Activated CD4-positive, alpha-beta T cell treated with anti-CD3 and anti-CD28 coated beads for 48 hours (primary cell): ENCODE results near the gene JAK1.

ENCODE experiments used
- DNase-seq: peaks from one replicate; pipeline ENCODE4 v3.0.0-alpha.2; 2020

Gene JAK1

GRCh38 chr1:64917907-64918306 lies 48.4 kb downstream of the JAK1 start:
- DNase-seq = no peak

DNA sequence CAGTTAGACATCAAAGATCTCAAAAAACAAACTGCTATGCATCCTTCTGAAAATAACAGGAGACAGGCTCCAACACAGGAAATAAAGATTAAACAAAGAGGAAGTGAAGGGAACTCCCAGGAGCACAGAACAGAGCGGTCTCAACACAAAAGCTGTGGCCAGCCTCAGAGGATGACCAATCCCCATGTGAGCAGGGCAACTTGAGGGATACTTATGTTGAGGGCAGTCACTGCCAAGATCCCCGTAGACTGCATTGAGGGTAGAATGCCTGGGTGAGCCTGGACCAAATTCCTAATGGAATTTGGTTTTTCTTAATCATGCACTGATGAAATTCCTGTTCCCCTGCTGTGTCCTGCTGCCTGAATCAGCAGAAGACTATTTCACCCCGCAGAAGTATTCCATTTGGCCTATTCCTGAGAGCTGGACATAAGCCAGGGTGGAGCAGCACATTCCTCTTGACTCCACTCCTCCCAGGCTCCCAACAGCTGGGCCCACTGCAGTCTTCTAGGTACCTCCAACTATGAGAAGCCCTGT lies 49.0 kb downstream of the JAK1 start:
- no peak for DNase-seq

- no peak for DNase-seq
Observed at GRCh38 chr1:64915381-64916274, 50.7 kb downstream of the JAK1 start.

DNA sequence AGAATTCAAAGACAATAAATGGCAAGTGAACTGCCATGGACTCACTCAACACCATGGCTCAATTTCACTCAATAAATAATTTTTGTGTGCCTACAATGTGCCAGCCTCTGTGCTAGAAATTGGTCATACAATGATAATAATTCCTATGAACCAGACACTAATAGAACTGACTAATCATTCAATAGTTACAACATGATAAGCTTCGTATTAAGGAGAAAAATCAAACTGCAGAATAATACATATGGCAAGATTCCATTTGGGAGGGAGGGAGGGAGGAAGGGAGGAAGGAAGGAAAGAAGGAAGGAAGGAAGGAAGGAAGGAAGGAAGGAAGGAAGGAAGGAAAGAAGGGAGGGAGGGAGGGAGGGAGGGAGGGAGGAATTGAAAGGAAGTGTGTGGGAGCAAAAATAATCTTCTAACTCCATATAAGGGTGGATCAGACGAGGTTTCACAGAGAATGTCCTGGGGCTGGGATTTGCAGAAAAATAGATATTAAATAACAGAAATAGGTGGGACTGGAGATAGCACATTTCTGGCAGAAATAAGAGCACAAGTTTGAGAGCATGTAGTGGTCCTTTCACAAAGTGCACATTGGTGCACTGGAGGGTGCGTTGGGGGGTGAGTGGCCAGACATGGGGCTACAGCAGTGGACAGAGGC lies 52.9 kb downstream of the JAK1 start:
- DNase-seq = no peak

- DNase-seq = peak; percentile 23
Observed at GRCh38 chr1:64912191-64912590, 54.2 kb downstream of the JAK1 start.

DNA sequence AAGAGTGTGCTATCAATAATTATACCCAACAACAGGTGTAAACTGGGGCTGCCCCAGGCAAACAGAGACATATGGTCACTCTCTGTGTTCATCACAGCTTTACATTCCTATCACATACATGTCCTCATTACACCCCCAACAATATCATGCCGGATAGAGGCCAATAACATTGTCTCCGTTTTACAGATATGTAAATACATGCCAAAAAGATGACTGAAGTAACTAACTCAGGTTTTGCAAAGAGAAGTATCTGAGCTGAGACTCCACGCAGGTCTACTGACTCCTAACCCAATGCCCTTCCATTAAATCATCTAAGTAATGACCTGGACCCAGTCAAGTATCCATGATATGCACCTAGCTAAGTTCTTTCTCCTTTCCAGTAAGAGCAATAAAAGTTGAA lies 55.0 kb downstream of the JAK1 start:
- DNase-seq = no peak

DNA sequence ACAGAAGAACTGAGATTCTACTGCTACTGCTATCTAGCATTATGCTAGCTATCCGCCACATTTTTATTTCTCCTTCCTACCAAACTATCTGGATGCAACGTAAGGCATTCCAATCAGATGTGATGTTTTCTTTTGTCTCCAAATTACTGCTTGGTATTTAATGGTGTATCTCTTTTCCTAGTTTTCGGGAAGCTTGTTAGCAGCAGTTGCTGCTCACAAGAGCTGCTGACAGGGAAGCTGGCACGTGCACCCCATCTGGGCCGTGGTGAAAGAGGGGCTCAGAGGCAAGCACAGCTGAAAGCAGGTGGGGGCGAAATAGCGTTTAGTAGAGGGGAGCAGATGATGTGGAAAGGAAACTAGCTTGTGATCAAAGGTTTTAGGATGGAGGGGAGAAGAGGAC lies 57.3 kb downstream of the JAK1 start:
- DNase-seq = no peak

GRCh38 chr1:64908575-64908974 lies 57.8 kb downstream of the JAK1 start:
- DNase-seq = no peak

DNA sequence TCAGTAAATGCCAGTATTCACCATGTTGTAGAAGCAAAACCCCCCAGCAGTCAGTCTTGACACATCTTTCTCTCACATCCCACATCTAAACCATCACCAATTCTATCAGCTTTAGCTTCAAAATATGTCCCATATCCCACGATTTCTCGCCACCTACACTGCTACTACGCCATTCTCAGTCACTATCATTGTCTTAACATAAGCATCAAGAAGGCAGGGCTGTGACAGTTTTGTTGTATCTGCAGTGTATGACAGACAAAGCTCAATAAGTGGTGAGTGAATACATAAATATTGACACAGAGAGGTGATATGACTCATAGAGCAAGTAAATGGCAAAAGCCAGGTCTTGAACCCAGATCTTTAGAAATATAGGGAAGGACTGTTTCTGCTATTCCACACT lies 59.9 kb downstream of the JAK1 start:
- DNase-seq = peak; percentile 39

GRCh38 chr1:64903593-64903992 lies 62.8 kb downstream of the JAK1 start:
- DNase-seq = no peak

DNA sequence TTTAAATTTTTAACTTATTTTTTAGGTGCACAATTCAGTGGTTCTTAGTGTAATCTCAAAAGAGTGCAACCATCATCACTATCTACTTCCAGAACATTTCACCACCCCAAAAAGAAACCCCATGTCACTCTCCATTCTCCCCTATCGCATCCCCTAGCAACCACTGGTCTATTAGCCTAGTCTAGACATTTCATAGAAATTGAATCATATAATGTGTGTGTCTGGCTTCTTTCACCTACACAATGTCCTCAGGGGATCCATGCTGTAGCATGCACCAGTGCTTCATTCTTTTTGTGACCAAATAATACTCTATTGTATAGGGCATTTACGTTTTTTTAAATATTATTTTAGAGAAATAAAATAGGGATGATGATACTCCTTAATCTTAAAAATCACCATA lies 64.7 kb downstream of the JAK1 start:
- DNase-seq = no peak

GRCh38 chr1:64900916-64901315 lies 65.4 kb downstream of the JAK1 start:
- no peak for DNase-seq

DNA sequence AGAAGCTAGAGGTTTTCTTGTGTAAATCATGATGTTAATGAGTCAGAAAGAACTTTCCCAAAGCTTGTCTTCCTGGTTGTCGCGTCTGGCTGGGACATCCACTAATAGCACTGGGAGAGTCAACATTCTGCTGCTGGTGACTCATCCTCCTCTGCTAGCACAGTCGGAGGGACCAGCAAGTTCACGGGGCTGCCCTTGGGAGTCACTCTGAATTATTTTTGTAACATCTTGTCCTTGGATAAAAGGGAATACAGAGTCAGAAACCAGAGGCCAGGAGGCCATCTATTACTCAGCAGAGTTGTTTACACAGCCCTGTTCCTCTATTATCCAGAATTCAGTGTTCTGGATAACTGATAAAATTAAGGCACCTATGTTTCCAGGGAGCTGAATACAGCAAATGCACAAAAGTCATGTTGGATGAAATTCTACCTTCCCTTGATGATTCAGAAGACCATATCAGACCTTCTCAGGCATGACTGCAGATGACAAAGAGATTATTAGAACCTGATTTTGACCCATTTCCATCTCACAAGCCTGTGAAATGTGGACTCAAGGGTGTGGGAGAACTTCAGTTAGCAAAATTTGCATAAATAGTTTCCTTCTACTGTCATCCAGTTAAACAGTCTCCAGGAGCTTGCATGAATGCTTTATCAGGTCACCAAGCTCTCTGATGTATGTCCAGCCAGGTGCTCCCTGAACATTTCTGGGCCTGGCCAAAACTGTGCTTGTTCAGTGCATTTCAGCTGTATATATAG lies 68.1 kb downstream of the JAK1 start:
- DNase-seq = peak; percentile 40

- DNase-seq = no peak
Observed at GRCh38 chr1:64896551-64896950, 69.8 kb downstream of the JAK1 start.

DNA sequence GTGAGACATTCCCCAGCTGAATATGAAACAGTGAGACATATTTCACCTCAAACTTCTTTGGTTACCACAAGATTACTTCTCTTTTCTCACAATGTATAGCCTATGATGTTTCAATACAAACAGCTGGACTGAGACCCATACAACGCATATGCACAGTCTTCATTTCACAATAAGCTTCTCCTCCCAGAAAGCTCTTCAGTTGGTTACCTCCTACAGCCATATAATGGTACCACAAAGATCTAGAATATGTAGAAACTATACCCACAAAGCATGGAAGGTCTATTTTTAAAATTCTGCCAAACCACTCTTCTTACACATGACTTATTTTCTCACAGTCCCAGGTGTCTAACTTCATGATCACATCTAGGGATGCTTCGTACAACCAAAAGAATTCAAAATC lies 70.8 kb downstream of the JAK1 start:
- DNase-seq = no peak

GRCh38 chr1:64894438-64895196 lies 71.7 kb downstream of the JAK1 start:
- no peak for DNase-seq

DNA sequence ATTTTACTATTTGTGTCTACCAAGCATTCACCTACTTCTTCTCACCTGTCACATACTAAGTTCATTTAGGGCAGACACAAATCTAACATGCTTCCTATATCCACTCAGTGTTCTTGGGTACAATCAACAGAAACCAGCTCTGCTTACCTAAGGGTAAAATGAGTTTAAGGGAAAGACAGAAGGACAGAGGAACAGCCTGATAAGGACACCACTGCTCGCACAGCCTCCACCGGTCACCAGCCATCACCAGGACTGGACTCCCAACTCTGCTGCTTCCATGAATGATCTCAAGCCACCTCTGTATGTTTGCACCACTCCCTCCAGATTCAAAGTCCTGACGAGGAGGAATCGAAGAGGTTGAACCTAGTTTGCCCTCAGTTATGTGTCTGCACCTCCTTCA lies 72.4 kb downstream of the JAK1 start:
- DNase-seq = no peak

DNA sequence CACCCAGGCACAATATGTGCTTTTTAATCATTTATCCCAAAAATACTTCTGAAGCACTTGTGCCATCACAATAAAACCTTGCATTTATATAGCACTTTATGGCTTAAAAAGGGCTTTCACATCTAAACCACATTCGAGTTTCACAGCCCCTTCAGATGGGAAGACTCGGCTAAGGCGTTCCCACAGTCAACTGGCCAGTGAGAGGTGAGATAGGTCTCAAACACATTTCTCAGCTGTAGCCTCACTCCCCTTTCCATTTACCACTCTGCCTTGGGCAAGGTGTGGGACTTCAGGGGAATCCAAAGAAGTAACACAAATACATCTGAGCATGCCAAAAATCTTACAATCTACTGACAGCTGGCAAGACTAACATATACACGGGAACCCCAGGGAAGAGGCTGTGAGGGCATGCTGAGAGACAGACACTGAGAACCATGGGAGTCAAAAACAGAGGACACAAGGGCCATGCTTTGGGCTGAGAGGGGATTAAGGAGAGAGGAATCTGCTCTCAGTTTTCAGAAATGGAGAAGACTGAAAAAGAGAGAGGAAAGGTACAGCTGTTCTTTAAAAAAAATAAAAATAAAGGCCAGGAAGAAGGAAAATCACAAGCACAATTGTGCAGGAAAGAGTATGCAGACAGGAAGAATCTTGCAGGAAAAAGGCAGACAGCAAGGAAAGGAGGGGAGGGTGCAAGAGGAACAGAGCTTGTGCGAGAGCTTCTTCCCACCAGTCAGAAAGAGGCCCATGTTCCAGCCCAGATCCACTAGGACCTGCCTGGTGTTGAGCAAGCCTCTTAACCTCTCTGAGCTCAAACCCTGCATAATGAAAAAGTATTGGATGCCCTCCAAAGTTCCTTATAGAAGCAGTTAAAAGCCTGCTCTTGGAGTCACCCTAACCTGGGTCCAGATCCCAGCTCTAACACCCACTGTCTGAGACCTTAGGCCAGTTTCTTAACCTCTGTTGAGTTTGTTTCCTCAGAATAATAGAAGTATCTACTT lies 73.5 kb downstream of the JAK1 start:
- no peak for DNase-seq

DNA sequence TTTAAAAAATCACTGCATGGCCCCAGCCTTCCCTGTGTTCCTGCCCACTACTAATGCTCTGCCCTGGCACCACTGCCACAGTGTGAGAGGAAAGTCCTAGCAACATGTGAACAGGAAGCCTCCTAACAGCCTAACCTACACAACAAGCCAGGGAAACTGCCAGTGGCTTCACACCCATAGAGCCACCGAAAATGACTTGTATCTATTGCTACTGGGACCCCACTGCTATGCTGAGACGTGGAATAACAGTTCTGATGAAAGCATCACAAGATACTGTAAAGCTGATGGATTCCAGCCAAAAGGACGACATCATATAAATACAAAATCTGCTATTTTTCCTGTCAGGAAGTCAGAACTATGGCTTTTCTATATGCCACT lies 74.9 kb downstream of the JAK1 start:
- DNase-seq = no peak

GRCh38 chr1:64890699-64891447 lies 75.5 kb downstream of the JAK1 start:
- DNase-seq = no peak
